ENCODE measurements around the gene DTX3L. TPM values are rescaled to one million over a fixed set of nuclear protein-coding genes. Genes with fewer than 3 reads are reported as not detected.

DTX3L gene
- polyA plus RNA-seq (ENCODE audit: insufficient read length), result 15.1 TPM
- long read RNA-seq, donor 1, full-length matches to known transcripts, result 1 of 1 reads
- long read RNA-seq, donor 1, partial matches to known transcripts, result 0 of 1 reads
- long read RNA-seq, donor 1, other reads (novel, unspliced or antisense), result 0 of 1 reads
- long read RNA-seq, donor 2, full-length matches to known transcripts, result 2 of 2 reads
- long read RNA-seq, donor 2, partial matches to known transcripts, result 0 of 2 reads
- long read RNA-seq, donor 2, other reads (novel, unspliced or antisense), result 0 of 2 reads
- long read RNA-seq, donor 3, result 0 reads
- long read RNA-seq, donor 4, result 0 reads
- long read RNA-seq, donor 5, full-length matches to known transcripts, result 1 of 10 reads
- long read RNA-seq, donor 5, partial matches to known transcripts, result 9 of 10 reads
- long read RNA-seq, donor 5, other reads (novel, unspliced or antisense), result 0 of 10 reads
- long read RNA-seq, donor 6, full-length matches to known transcripts, result 1 of 1 reads
- long read RNA-seq, donor 6, partial matches to known transcripts, result 0 of 1 reads
- long read RNA-seq, donor 6, other reads (novel, unspliced or antisense), result 0 of 1 reads
- long read RNA-seq, donor 7, full-length matches to known transcripts, result 2 of 2 reads
- long read RNA-seq, donor 7, partial matches to known transcripts, result 0 of 2 reads
- long read RNA-seq, donor 7, other reads (novel, unspliced or antisense), result 0 of 2 reads
- long read RNA-seq, donor 8, result 0 reads

GRCh38 chr3:122564155-122564912, at the start of gene DTX3L, which contains the start of gene PARP9:
Gene DTX3L (plus strand): TSS chr3:122564338. CDS start chr3:122564427, 89 bp downstream.
Gene PARP9 (minus strand): TSS chr3:122564300. CDS start chr3:122559620, 4,680 bp downstream.
- peak; percentile 74 for DNase-seq

- DNase-seq, result no peak
Observed at GRCh38 chr3:122515020-122515468, 49.1 kb upstream of the DTX3L start.

- DNase-seq, result no peak
Observed at GRCh38 chr3:122515870-122516269, 48.3 kb upstream of the DTX3L start.

- DNase-seq, result no peak
Observed at GRCh38 chr3:122516846-122517360, 47.2 kb upstream of the DTX3L start.

GRCh38 chr3:122519693-122520092, 44.4 kb upstream of the DTX3L start:
- DNase-seq, result no peak

- DNase-seq, result no peak
Observed at GRCh38 chr3:122520861-122521260, 43.3 kb upstream of the DTX3L start.

GRCh38 chr3:122523317-122523716, 40.8 kb upstream of the DTX3L start:
- no peak for DNase-seq

DNA sequence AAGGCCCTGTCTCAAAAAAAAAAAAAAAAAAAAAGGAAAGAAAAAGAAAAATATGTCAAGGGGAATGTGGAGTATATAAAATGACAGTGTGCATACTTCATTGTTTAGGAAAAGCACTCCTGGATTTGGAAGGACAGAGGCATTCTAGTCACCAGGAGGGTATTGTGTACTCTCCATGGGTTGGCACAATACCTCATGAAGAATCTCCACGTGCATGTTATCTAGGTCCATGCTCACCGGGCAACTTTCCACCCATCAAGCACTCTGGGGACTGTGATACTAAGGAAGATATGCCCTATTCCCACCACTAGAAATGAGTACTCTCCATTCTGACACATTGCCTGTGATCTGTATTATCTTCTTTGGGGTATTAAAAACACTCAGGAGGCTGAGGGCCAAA, 34.0 kb upstream of the DTX3L start:
- no peak for DNase-seq

DNA sequence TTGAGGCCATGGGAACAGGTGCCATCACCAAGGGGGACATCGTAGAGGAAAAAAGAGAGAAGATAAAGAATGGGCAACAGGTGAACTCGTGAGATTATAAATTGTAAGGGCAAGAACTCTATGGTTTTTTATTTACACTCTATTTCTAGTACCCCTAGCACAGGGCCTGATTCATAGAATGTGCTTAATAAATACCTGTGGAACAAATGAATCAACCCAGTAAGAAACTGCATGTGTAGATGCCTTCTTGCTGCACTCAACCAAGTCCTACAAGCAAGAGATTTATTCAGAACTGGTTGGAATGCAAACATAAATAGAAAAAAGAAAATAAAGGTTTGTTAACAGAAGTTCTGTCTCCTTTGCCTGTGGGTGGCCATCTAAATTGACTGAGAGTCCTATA, 30.7 kb upstream of the DTX3L start:
- DNase-seq, result no peak

DNA sequence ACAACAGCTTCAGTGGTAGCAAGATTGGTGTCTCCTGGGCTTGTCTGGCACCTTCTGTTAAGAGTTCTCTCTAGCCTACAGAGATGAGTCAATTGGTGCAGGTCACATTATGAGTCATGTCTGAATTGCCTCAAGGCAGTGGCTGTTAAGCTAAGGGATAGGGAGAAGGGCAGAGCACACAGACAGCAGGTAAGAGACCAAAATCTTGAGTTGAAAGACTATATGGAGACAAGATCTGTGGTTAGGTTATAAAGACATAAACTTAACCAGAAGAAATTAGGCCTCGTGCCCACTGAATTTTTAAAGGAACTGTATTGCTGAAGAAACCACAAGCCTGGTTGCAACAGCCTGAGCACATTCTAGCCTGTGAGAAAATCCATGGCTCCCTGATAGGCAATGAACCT, 30.2 kb upstream of the DTX3L start:
- no peak for DNase-seq

DNA sequence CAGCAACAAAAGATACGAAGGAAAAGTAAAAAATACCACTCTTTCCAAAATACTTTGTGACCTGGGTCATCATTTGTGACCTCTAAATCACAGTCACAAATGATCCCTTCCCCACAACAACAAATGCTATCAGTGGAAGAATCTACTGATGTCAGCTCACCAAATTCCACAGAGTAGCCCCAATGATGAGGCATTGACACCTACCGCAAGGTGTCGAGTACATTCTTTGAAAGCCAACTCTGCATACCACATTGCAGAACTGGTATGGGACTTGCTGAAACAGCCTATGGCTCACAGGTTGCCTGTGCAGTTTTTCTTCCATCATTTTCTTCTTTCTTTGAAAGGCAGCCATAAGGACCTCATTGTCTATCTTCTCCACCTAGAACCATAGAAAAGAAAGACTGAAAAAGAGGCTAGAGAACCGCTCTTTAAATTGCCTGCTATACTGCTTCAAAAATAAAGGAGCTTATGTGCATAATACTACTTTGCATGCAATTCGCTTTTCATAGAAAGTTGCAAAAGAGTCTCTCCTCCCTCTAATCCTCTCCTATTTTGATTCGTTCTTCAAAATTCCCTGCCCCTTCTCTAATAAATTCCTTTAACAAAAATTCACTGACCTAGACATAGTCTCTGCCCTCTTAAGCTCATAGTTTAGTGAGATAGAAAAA, 28.0 kb upstream of the DTX3L start:
- no peak for DNase-seq

DNA sequence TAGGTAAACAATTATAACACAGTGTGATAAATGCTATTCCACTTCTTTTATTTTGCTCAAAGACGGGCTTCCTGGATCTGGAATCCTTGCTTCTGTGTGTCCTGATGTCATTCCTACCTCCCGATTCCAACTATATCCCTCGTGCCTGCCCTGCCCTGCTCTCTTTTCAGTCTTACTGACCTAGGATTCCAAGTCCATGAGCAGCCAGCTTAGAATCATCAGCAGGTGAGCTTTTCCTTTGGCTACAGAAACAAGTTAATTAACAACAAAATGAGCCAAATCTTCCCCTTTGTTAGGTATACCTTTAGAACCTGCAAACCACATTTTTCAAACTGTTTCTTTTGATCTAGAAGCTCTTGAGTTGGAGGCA, 27.5 kb upstream of the DTX3L start:
- DNase-seq, result no peak

DNA sequence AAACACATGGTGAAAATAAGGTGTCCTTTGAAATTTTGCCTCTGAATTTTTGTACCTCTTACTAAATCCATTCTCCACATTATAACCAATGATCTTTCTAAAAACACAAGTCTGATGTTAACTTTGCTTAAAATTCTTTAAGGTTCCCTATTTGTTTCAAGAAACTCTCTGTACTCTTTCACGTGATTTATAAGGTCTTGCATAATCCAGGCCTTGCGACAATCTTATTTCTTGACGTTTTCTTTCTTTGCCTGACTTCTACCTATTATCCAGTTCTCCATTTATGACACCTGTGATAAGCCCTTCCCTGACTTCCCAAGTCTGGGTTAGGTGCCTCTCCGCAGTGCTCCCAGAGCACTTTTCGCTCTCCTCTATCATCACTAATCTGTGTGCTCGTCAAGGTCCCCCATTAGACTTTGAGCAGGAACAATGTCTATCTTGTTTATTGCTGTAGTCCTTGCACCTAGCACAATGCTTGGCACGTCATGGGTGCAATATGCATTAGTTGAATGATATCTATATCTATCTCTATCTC, 25.1 kb upstream of the DTX3L start:
- DNase-seq, result no peak

- no peak for DNase-seq
Observed at GRCh38 chr3:122546151-122546550, 18.0 kb upstream of the DTX3L start.

DNA sequence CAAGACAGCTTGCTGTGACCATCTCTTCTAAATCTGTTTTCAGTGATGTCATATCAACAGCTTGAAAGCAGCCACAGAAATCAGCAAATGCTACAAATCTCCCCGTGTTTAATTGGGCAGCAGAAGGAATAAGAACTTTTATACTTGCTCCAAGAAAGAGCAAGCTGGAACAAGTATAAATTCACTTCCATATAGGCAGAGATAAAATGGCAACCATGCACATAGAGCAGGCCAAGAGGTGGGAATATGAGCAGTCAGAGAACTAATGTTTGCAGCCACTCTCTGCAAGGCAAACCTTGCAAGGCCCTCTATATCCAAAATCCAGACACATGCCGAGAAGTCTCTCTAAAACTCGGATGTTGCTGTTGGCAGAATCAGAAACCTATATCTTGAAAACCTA, 16.1 kb upstream of the DTX3L start:
- DNase-seq, result no peak

DNA sequence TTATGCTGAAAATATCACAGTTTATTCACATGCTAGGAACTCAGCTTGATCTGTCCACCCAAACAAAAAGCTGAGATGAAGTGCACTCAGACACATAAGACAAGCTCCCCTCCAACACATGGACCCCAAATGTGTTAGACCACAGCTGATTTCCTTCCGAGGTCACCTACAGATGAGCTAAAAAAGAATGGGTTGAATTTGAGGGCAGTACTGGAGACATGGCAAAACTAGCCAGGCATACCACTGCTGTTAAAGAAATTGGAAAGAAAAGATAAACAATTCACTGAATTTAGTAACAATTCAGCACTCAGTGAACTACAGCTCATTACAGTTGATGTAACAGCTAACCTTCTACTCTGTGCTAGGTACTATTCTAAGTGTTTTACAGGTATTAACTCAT, 15.5 kb upstream of the DTX3L start:
- DNase-seq, result no peak

GRCh38 chr3:122553171-122553570, 11.0 kb upstream of the DTX3L start:
- no peak for DNase-seq

DNA sequence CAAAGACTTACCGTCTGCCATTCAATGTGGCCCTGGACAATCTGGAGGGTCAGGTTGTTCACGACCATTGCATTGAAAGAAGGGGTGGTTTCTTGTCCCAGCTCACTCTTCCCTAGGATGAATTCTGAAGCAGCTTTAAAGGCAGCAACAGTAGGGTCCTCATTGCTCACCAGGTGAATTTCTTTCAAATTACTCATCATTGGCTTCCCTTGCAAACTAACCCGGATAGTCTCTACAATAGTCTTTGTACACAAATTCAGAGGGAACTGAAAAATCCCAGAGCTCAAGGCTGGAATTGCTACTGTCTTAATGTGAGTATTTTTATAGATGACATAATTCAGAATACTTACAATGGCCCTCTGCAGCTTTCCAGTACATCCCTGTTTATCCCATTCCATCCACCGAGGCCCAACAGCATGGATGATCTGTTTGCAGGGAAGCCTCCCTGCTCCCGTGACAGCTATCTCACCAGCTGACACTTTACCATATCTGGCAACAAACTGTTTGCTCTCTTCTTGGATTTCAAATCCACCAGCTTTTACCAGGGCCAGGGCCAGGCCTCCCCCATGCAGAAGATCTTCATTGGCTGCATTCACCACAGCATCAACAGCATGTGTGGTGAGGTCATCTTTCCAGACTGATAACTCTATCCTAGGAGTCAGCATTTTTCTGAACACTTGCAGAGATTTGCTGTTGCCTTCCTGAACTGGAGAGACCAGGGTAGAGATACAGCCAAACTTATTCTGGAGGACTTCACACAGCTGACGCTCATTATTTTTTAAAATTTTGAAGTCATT, 8.7 kb upstream of the DTX3L start:
- DNase-seq, result no peak

GRCh38 chr3:122557356-122557755, 6.8 kb upstream of the DTX3L start:
- DNase-seq, result peak; percentile 37

DNA sequence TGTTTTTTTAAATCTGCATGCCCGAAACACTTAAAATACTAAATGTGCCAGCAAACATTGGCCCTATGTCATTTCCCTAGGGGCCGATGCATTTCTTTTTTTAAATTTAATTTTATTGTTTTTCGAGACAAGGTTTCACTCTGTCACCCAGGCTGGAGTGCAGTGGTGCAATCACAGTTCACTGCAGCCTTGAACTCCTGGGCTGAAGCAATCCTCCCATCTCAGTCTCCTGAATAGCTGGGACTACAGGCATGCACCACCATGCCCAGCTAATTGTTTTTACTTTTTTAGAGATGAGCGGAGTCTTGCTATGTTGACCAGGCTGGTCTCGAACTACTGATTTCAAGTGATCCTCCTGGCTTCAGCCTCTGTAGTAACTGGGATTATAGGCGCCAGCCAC, 5.5 kb upstream of the DTX3L start:
- no peak for DNase-seq

GRCh38 chr3:122559906-122560305, 4.2 kb upstream of the DTX3L start:
- no peak for DNase-seq
